PC-3 (cell line): ENCODE data around the gene CPSF4. TPM values are rescaled to one million over a fixed set of nuclear protein-coding genes. Genes with fewer than 3 reads are reported as not detected.
A peak's percentile ranks its signal among the peaks of the same experiment; 100 is the strongest.

Experiments used
- ATAC-seq: fragments of 200-7000 bp; cut with Tn5 transposase; 2 replicates; pipeline ENCODE4 v1.9.1; 2020; ENCODE audit warnings: mild to moderate bottlenecking, moderate library complexity
- BruUV-seq: library from RNA; stranded (reverse); fragments of 400-500 nt; replicated peaks from 2 replicates; lab custom pipeline; 2021; lab: Mats Ljungman, UMichigan
- CTCF ChIA-PET: fragments of 300-600 bp; sonication (Branson Sonifier 250); formaldehyde crosslinking; loops from one replicate; lab custom pipeline; 2022; ENCODE audit warnings: antibody characterized with exemption; lab: Charles Lee
- POLR2A ChIA-PET: fragments of 300-600 bp; sonication (Branson Sonifier 250); formaldehyde crosslinking; loops from one replicate; lab custom pipeline; 2022; ENCODE audit warnings: antibody characterized with exemption; ENCODE audit not compliant: unreplicated experiment; lab: Charles Lee
- DNase-seq: peaks from one replicate; pipeline ENCODE4 v3.0.0-alpha.2; 2015
- H2AFZ ChIP-seq: fragments of 300-600 bp; sonication (generic); 2 replicates; pipeline ENCODE4 v1.6.0; 2016; ENCODE audit warnings: antibody characterized with exemption, low read length
- H3F3A ChIP-seq: fragments of 300-600 bp; sonication (generic); one replicate; pipeline ENCODE4 v1.6.0; 2017; ENCODE audit warnings: antibody characterized with exemption, low read length, control low read depth, mild to moderate bottlenecking; ENCODE audit not compliant: unreplicated experiment
- H3K27ac ChIP-seq: fragments of 300-600 bp; sonication (generic); 2 replicates; pipeline ENCODE4 v1.5.1; 2016; ENCODE audit warnings: mild to moderate bottlenecking, low read length
- H3K27me3 ChIP-seq: fragments of 300-600 bp; sonication (generic); 2 replicates; pipeline ENCODE4 v1.6.1; 2016; ENCODE audit warnings: low read length, mixed read lengths
- H3K36me3 ChIP-seq: fragments of 300-600 bp; sonication (generic); 2 replicates; pipeline ENCODE4 v1.6.1; 2016; ENCODE audit warnings: low read depth, mixed run types, low read length, mixed read lengths
- H3K4me1 ChIP-seq: fragments of 300-600 bp; sonication (generic); 2 replicates; pipeline ENCODE4 v1.5.1; 2016; ENCODE audit warnings: low read length; ENCODE audit not compliant: insufficient read depth
- H3K4me2 ChIP-seq: fragments of 300-600 bp; sonication (generic); 2 replicates; pipeline ENCODE4 v1.6.0; 2016; ENCODE audit warnings: low read length
- H3K4me3 ChIP-seq: fragments of 300-600 bp; sonication (generic); 2 replicates; pipeline ENCODE4 v1.5.1; 2016; ENCODE audit warnings: mild to moderate bottlenecking, low read length, mixed read lengths
- H3K79me2 ChIP-seq: fragments of 300-600 bp; sonication (generic); 2 replicates; pipeline ENCODE4 v1.6.1; 2017; ENCODE audit warnings: low read length, mixed read lengths
- H3K9ac ChIP-seq: fragments of 300-600 bp; sonication (generic); 2 replicates; pipeline ENCODE4 v1.6.0; 2016; ENCODE audit warnings: mild to moderate bottlenecking, low read length
- H3K9me2 ChIP-seq: fragments of 300-600 bp; sonication (generic); replicated peaks from 2 replicates; pipeline ENCODE4 v1.6.1; 2016; ENCODE audit warnings: mixed run types, low read length, mixed read lengths
- H3K9me3 ChIP-seq: fragments of 300-600 bp; sonication (generic); 2 replicates; pipeline ENCODE4 v1.6.1; 2016; ENCODE audit warnings: low read length, mixed read lengths
- H4K20me1 ChIP-seq: fragments of 300-600 bp; sonication (generic); 2 replicates; pipeline ENCODE4 v1.6.1; 2016; ENCODE audit warnings: low read length, mixed read lengths
- CTCF ChIP-seq: fragments of 300-600 bp; sonication (generic); conservative IDR thresholded peaks from 2 replicates; pipeline ENCODE4 v1.5.1; 2017; ENCODE audit warnings: antibody characterized with exemption, low read depth, mild to moderate bottlenecking, low read length
- EZH2 ChIP-seq: fragments of 300-600 bp; sonication (generic); IDR thresholded peaks from one replicate; pipeline ENCODE4 v1.6.1; 2017; ENCODE audit warnings: antibody characterized with exemption, mild to moderate bottlenecking, low read length; ENCODE audit not compliant: unreplicated experiment
- EZH2phosphoT487 ChIP-seq: fragments of 300-600 bp; sonication (generic); IDR thresholded peaks from 2 replicates; pipeline ENCODE4 v1.6.1; 2018; ENCODE audit warnings: mild to moderate bottlenecking, antibody characterized with exemption, low read length, borderline replicate concordance
- intact Hi-C: fragments of 100-400 bp; cut with micrococcal nuclease; formaldehyde crosslinking; loops from 2 replicates; pipeline ENCODE4 v1.9.0; 2023
- total RNA-seq: library from RNA; depleted of rRNA; stranded (reverse); fragments of >200 nt; gene quantifications from 2 replicates; pipeline ENCODE4 v1.2.3, GENCODE V29; 2014

CPSF4 gene
- total RNA-seq, 1 experiment from 2014 or later, result 65.3 TPM

- ATAC-seq (no peak; the same call in 1 of the 2 replicates), DNase-seq (peak; percentile 93)
- peak overlapping the region; percentile 75 for H2AFZ ChIP-seq
- no peaks in the 10 kb centered on the region for H4K20me1 ChIP-seq
- CTCF ChIA-PET, result interaction anchor here (0.5 kb wide), 1 partner anchor 58 kb away, joined by 3 read pairs; no protein-coding TSS in a partner anchor
- 0 out of 2 replicates have a peak, but pooled peaks cover 5% of the 10 kb centered on the region for H3K4me1 ChIP-seq
- H3F3A ChIP-seq, result no peaks in the 10 kb centered on the region
- H3K9me2 ChIP-seq, result no peaks in the 10 kb centered on the region
- peak overlapping the region; percentile 39; the same call in 1 of the 2 replicates for H3K27ac ChIP-seq
- peak overlapping the region; percentile 84 for H3K4me3 ChIP-seq
- no peak for TF ChIP-seq EZH2phosphoT487
- no peak for TF ChIP-seq EZH2
- no peak for TF ChIP-seq CTCF
- no peaks in the 10 kb centered on the region for H3K36me3 ChIP-seq
- no peaks in the 10 kb centered on the region for H3K9me3 ChIP-seq
- H3K4me2 ChIP-seq, result peak overlapping the region; percentile 94
- no peaks in the 10 kb centered on the region for H3K27me3 ChIP-seq
- H3K79me2 ChIP-seq, result peaks cover 48% of the 10 kb centered on the region
- POLR2A ChIA-PET, result interaction anchor here (0.6 to 0.7 kb wide), 2 partner anchors 296 to 963 kb away, joined by 3 to 4 read pairs; partner anchors contain the start of gene KPNA7
- H3K9ac ChIP-seq, result peak overlapping the region; percentile 74
- intact Hi-C loops, result loop anchor here (2.0 kb wide), 1 partner anchor 49 kb away; the partner anchor contains the start of gene FAM200A
- no TSS peak for BruUV-seq
These were observed 65.5 kb downstream of the CPSF4 start for GRCh38 chr7:99504281-99504602.

GRCh38 chr7:99504603-99505323, 66.0 kb downstream of the CPSF4 start, which contains the start of gene ZKSCAN5:
ZKSCAN5 (plus strand) TSS chr7:99504662; CDS start chr7:99506045, 1,383 bp downstream.
- 0 out of 2 replicates have a peak, but pooled peaks cover 5% of the 10 kb centered on the region for H3K4me1 ChIP-seq
- ChIA-PET POLR2A (interaction anchor here (0.6 to 0.7 kb wide), 2 partner anchors 297 to 963 kb away, joined by 3 to 4 read pairs; partner anchors contain the start of gene KPNA7), CTCF (interaction anchor here (0.5 kb wide), 1 partner anchor 58 kb away, joined by 3 read pairs; no protein-coding TSS in a partner anchor)
- H3K27ac ChIP-seq, result peak within 1 kb of the TSS; percentile 39
- no TSS peak for BruUV-seq
- no peaks in the 10 kb centered on the region for H3K9me2 ChIP-seq
- peaks cover 45% of the 10 kb centered on the region for H3K79me2 ChIP-seq
- ATAC-seq (peak; percentile 81), DNase-seq (peak; percentile 85)
- H3K4me3 ChIP-seq, result peak within 1 kb of the TSS; percentile 84
- H2AFZ ChIP-seq, result peak within 1 kb of the TSS; percentile 75
- intact Hi-C loops, result loop anchor here (2.0 kb wide), 1 partner anchor 48 kb away; the partner anchor contains the start of gene FAM200A
- peak within 1 kb of the TSS; percentile 74 for H3K9ac ChIP-seq
- H3K27me3 ChIP-seq, result no peaks in the 10 kb centered on the region
- no peaks in the 10 kb centered on the region for H3K9me3 ChIP-seq
- H3K36me3 ChIP-seq, result no peaks in the 10 kb centered on the region
- TF ChIP-seq CTCF (no peak), EZH2 (no peak), EZH2phosphoT487 (no peak)
- peak within 1 kb of the TSS; percentile 94 for H3K4me2 ChIP-seq
- H4K20me1 ChIP-seq, result no peaks in the 10 kb centered on the region
- H3F3A ChIP-seq, result no peaks in the 10 kb centered on the region
